GM12801 (cell line): Measurements from ENCODE around the gene USB1.

Experiments
- CTCF ChIP-seq: IDR thresholded peaks from one replicate; pipeline ENCODE4 v1.5.1; 2011; ENCODE audit warnings: control low read depth; ENCODE audit not compliant: insufficient read length; ENCODE audit errors: extremely low read depth

USB1 gene

GRCh38 chr16:58001781-58002415 lies 691 bp downstream of the USB1 start:
- TF ChIP-seq CTCF: no peak

- TF ChIP-seq CTCF: no peak
Measured at GRCh38 chr16:58002416-58002800, 1.2 kb downstream of the USB1 start.

GRCh38 chr16:58002936-58003335 lies 1.7 kb downstream of the USB1 start:
- TF ChIP-seq CTCF: no peak

- TF ChIP-seq CTCF: no peak
Measured at GRCh38 chr16:58009856-58010416, 8.7 kb downstream of the USB1 start.

GRCh38 chr16:58010886-58011285 lies 9.7 kb downstream of the USB1 start:
- no peak for TF ChIP-seq CTCF

- no peak for TF ChIP-seq CTCF
Measured at GRCh38 chr16:58011652-58012051, 10.4 kb downstream of the USB1 start.

GRCh38 chr16:58012481-58012880 lies 11.3 kb downstream of the USB1 start:
- no peak for TF ChIP-seq CTCF
